Femur (tissue), 1 donor: ENCODE results near the gene PAM.

Experiments
- DNase-seq: peaks from one replicate; pipeline ENCODE4 v3.0.0-alpha.2; 2017

PAM gene

GRCh38 chr5:102815540-102816332 is 60.6 kb downstream of the PAM start:
- no peak for DNase-seq

- DNase-seq, result no peak
Measured at GRCh38 chr5:102818345-102818744, 63.2 kb downstream of the PAM start.

DNA sequence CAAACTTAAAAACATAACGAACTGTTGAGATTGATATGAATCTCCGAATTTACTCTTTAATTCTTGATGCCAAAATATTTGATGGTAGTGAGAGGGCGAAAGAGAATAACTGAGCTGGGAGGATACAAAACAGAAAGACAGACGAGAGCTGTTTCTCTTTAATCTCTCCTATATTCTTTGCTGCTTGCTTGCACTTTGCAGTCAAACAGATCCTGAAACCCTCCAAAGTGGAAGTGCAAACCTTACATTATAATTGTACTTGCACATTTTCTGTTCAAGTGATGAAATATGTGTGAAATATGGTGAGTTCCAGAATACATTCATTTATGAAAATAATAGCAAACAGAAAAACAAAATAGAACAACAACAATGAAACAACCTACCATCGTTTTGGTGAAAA is 63.8 kb downstream of the PAM start:
- no peak for DNase-seq

- no peak for DNase-seq
Measured at GRCh38 chr5:102819634-102820033, 64.5 kb downstream of the PAM start.

DNA sequence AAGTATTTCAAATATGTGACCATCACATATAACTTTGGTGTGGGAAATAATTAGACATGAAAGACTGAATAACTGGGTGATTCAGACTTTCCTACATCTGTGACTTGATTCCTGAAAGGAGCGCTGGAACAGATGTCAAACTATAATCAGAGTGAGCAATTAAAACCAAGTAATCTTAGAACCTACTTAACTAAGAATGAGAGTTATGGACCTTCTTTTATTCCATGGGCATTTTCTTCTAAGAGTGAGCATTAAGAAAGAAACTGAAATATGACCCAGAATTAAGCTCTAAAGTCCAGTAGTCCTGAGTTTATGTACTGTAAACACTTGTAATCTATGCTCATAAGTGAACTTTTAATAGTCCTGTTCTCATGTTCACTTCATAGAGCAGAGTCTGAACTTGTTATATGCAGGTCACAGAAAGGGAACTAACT is 68.4 kb downstream of the PAM start:
- DNase-seq, result no peak

GRCh38 chr5:102826629-102827028 is 71.5 kb downstream of the PAM start:
- DNase-seq, result no peak

- DNase-seq, result no peak
Measured at GRCh38 chr5:102830241-102830640, 75.1 kb downstream of the PAM start.

GRCh38 chr5:102832445-102832844 is 77.3 kb downstream of the PAM start:
- DNase-seq, result no peak

- no peak for DNase-seq
Measured at GRCh38 chr5:102833146-102833545, 78.0 kb downstream of the PAM start.

GRCh38 chr5:102834438-102834964 is 79.4 kb downstream of the PAM start:
- DNase-seq, result no peak

GRCh38 chr5:102835717-102836116 is 80.6 kb downstream of the PAM start:
- no peak for DNase-seq

DNA sequence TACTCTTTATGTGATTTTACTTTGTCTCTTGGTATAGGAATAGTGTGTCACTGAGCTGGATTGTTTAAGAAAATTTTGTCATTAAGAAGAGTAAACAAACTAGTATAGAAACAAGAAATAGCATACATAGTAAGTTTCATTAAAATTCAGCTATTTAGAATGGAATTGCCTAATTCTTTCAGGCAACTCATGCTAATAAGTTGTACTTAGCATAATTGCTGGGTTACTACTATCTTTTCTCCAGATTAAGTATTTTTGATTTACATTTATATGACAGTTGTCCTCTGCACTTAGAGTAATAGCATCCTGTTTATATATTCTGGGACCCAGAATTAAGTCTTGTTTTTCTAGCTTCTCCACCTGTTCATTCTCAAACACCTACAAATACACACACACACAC is 85.9 kb downstream of the PAM start:
- DNase-seq, result no peak

DNA sequence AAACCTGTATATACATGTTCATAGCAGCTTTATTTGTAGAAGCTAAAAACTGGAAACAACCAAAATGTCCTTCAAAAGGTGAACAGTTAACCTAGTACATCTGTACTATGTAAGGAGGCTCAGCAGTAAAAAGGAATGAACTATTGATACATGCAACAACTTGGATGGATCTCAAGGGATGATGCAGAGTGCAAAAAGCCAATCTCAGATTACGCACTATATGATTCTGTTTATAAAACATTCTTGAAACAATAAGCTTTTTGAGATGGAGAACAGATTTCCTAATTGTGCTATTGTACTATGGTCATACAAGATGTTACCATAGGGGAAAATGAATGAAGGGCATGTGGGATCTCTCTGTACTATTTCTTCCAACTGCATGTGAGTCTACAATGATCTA is 88.9 kb downstream of the PAM start:
- DNase-seq, result no peak

DNA sequence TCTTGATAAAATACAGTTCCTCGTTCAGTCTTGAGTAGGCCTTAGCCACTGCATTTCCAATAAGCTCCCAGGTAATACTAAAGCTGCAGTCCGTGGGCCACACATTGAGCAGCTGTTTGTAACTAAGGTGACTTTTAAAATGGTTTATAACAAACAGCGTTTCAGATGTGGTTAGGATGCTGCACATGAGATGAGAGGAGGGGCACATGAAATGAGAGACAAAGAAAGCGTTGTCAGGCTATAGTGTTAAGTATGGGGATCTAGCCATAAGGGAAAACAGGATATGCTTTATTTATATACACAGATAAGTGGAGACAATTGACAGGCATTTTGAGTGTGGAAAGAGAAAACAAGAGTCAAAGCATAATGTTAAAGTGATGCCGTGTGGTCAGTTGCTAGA is 89.9 kb downstream of the PAM start:
- no peak for DNase-seq

DNA sequence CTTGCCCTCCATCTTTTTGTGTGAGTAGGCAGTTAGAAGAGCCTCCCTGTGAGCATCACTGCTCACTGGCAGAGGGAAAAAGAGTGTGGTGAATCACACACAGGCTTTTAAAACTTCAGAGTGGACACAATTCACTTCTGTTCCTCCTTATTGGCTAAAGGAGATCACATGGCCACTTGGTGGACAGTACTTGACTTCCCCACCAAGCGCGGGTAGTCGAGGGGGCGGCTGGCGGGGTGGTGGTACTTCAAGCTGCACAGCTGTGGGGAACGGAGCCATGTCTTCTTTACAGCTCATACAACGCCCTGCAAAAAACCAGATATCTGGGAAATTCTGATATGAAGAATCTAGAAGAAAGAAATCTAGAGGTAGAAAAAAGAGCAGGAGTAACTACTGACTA is 95.4 kb downstream of the PAM start:
- DNase-seq, result no peak

DNA sequence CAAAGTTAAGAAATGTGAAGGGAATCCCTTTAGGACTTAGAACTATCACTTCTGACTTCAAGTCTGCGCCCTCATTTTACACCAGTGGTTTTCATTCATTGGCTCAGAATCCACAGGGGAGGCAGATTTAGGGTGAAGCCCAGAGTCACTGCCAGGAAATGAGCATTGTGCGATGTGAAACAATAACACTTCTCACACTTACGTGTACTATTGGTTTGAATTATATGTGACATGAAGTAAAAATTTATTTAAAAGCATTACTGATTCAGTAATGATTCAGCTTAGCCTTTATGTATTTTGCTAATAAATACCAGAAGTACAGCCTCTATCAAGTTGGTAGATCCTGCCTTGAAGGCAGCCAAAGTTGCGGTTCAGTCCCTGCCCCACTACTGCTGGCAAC is 98.6 kb downstream of the PAM start:
- DNase-seq, result no peak

- no peak for DNase-seq
Measured at GRCh38 chr5:102855681-102856388, 100.7 kb downstream of the PAM start.

DNA sequence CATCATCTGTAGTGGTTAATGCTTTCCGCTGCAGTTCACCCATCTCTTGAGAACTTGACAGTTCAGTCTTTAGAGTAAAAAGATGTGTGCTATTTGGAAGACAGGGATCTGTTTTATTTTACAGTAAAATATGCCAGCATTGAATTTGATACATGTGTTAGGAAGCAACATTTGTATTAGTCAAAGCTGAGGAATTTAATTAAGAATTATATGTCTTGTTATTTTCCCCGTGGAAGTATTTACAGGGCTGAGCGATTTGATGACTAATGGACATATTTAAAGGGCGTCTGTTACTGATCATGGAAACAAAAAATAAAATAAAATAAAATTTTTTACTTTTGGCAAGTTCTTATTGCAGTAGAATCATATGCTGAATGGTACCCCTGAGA is 101.3 kb downstream of the PAM start:
- DNase-seq, result no peak

DNA sequence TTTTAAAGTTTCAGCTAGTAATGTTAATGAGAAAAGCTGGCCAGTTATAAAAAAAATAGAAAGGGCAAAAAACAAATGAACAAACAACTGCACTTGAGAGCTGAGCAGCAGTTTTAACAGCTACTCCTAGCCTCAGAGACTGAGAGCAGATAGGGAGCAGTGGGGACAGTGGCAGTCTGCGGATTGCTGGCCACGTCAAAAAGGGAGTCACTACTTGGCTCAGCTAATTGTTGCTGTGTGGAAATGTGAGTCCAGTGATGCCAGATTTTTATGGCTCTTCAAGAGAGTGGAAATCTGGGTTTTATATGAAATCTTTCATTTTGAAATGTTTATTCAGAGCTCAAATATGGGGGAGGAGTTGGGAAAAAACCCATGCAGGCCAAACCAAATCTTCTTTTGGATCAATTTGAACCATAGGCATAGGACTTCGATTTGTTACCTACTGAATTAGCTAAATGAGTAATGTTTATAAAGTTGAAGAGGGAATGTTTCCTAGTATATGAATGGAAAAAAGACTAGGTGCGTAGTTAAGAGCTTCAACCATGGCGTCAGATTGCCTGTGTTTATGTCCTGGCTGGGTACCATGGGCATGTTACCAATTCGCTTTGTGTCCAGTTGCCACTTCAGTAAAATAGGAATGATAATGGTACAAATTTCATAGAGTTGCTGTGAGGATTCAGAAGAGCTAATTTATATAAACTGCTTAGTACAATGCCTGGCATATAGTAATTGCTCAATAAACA is 102.1 kb downstream of the PAM start:
- DNase-seq, result peak; percentile 64

GRCh38 chr5:102858221-102858620 is 103.1 kb downstream of the PAM start:
- no peak for DNase-seq

GRCh38 chr5:102858808-102859207 is 103.7 kb downstream of the PAM start:
- no peak for DNase-seq

- DNase-seq, result no peak
Measured at GRCh38 chr5:102860035-102860434, 104.9 kb downstream of the PAM start.

- no peak for DNase-seq
Measured at GRCh38 chr5:102863058-102863457, 108.0 kb downstream of the PAM start.
